CD14-positive monocyte (primary cell): ENCODE data around the gene FCRL1. TPM values are rescaled to one million over a fixed set of nuclear protein-coding genes. Genes with fewer than 3 reads are reported as not detected.

Source experiments
- DNase-seq, 3 donors: peaks; one replicate each; pipeline ENCODE4 v3.0.0-alpha.2; 2011 to 2022
- H2AFZ ChIP-seq: 2 replicates; pipeline ENCODE4 v1.6.0; 2012; ENCODE audit warnings: mild to moderate bottlenecking, low read depth, low read length, inconsistent platforms; ENCODE audit not compliant: insufficient read depth, poor library complexity, severe bottlenecking
- H3K27ac ChIP-seq, 2 donors: 1 replicate in 1 of 2; 2 replicates in 1 of 2; pipeline ENCODE4 v1.5.1; 2012 to 2013; ENCODE audit warnings: low read length in 2 of 2, control low read depth in 1 of 2, inconsistent platforms in 1 of 2, low read depth in 1 of 2, mild to moderate bottlenecking in 1 of 2
- H3K27me3 ChIP-seq, 2 donors: one replicate each; pipeline versions ENCODE4 v1.6.0 to v1.6.1; 2011 to 2013; ENCODE audit warnings: low read length in 2 of 2; ENCODE audit not compliant: control insufficient read depth in 2 of 2, insufficient read depth in 2 of 2
- H3K36me3 ChIP-seq, 2 donors: replicated peaks in 1 of 2; 1 replicate in 1 of 2; 2 replicates in 1 of 2; pipeline versions ENCODE4 v1.5.1 to v1.6.1; 2012 to 2013; ENCODE audit warnings: low read length in 2 of 2, control low read depth in 1 of 2, inconsistent platforms in 1 of 2, mild to moderate bottlenecking in 1 of 2; ENCODE audit not compliant: insufficient read depth in 2 of 2, control insufficient read depth in 1 of 2
- H3K4me1 ChIP-seq, 2 donors: 1 replicate in 1 of 2; 2 replicates in 1 of 2; pipeline versions ENCODE4 v1.5.1 to v1.6.1; 2012 to 2013; ENCODE audit warnings: low read length in 2 of 2, control low read depth in 1 of 2, inconsistent platforms in 1 of 2, mild to moderate bottlenecking in 1 of 2, moderate library complexity in 1 of 2; ENCODE audit not compliant: insufficient read depth in 2 of 2, control insufficient read depth in 1 of 2
- H3K4me2 ChIP-seq: replicated peaks from 2 replicates; pipeline ENCODE3; 2012; ENCODE audit warnings: low read length, moderate library complexity, mild to moderate bottlenecking; ENCODE audit not compliant: poor library complexity, severe bottlenecking; ENCODE audit errors: extremely low read depth
- H3K4me3 ChIP-seq, 3 experiments: fragments of 200-600 bp in 1 of 3; sonication (generic) in 1 of 3; replicated peaks in 1 of 3; 1 replicate in 2 of 3; 2 replicates in 1 of 3; pipeline ENCODE4 v1.5.1; 2011 to 2013; ENCODE audit warnings: low read length in 3 of 3, mild to moderate bottlenecking in 3 of 3, control low read depth in 2 of 3, low read depth in 2 of 3, inconsistent platforms in 1 of 3, moderate library complexity in 1 of 3
- H3K79me2 ChIP-seq: 2 replicates; pipeline ENCODE4 v1.6.0; 2012; ENCODE audit warnings: mild to moderate bottlenecking, control low read depth, inconsistent platforms, low read length, moderate library complexity; ENCODE audit not compliant: insufficient read depth
- H3K9ac ChIP-seq: 2 replicates; pipeline ENCODE4 v1.6.0; 2017; ENCODE audit warnings: low read length, mild to moderate bottlenecking; ENCODE audit not compliant: insufficient read depth, poor library complexity, severe bottlenecking
- H3K9me3 ChIP-seq, 2 donors: replicated peaks in 1 of 2; 1 replicate in 1 of 2; 2 replicates in 1 of 2; pipeline versions ENCODE4 v1.5.1 to v1.6.1; 2012 to 2013; ENCODE audit warnings: low read length in 2 of 2, control low read depth in 1 of 2; ENCODE audit not compliant: control insufficient read depth in 1 of 2, insufficient read depth in 1 of 2
- H4K20me1 ChIP-seq: 2 replicates; pipeline ENCODE4 v1.6.0; 2012; ENCODE audit warnings: mild to moderate bottlenecking, low read length, control low read depth, moderate library complexity; ENCODE audit not compliant: insufficient read depth
- H3K27ac Mint-ChIP-seq, 7 donors: one replicate each; pipeline ENCODE4 v1.8.0; 2020; ENCODE audit warnings: mild to moderate bottlenecking in 7 of 7, mixed read lengths in 7 of 7, moderate library complexity in 6 of 7, inconsistent platforms in 2 of 7
- H3K27me3 Mint-ChIP-seq, 3 donors: one replicate each; pipeline ENCODE4 v1.8.0; 2021 to 2022; ENCODE audit warnings: low read depth in 3 of 3, mild to moderate bottlenecking in 3 of 3, mixed read lengths in 3 of 3, moderate library complexity in 3 of 3, inconsistent platforms in 1 of 3
- H3K36me3 Mint-ChIP-seq, 2 donors: one replicate each; pipeline ENCODE4 v1.8.0; 2020; ENCODE audit warnings: mixed read lengths in 2 of 2, inconsistent platforms in 1 of 2, mild to moderate bottlenecking in 1 of 2
- H3K4me1 Mint-ChIP-seq: one replicate; pipeline ENCODE4 v1.8.0; 2020; ENCODE audit warnings: mild to moderate bottlenecking, mixed read lengths
- H3K4me3 Mint-ChIP-seq, 2 donors: one replicate each; pipeline ENCODE4 v1.8.0; 2020; ENCODE audit warnings: mild to moderate bottlenecking in 2 of 2, mixed read lengths in 2 of 2, moderate library complexity in 1 of 2
- H3K9me3 Mint-ChIP-seq, 7 donors: one replicate each; pipeline ENCODE4 v1.8.0; 2020 to 2022; ENCODE audit warnings: mixed read lengths in 7 of 7, mild to moderate bottlenecking in 6 of 7, moderate library complexity in 6 of 7, inconsistent platforms in 2 of 7
- WGBS: methylation state at CpG from one replicate; pipeline ENCODE4 v1.1.5; 2013; ENCODE audit warnings: missing lambda C conversion rate; ENCODE audit not compliant: insufficient coverage; 5-methylcytosine and 5-hydroxymethylcytosine counted together
- intact Hi-C, 2 donors: fragments of 100-400 bp; cut with micrococcal nuclease; formaldehyde crosslinking; loops; one replicate each; pipeline versions ENCODE4 v1.15.0 to v1.15.1; 2023
- polyA plus RNA-seq, 3 donors: library from polyadenylated mRNA; depleted of rRNA in 1 of 3; unstranded in 2 of 3; stranded (reverse) in 1 of 3; fragments of 300-500 nt in 2 of 3; fragments of >200 nt in 1 of 3; fragmentation: Illumina TruSeq in 2 of 3; gene quantifications; 1 replicate in 2 of 3; 2 replicates in 1 of 3; pipeline ENCODE4 v1.2.3, GENCODE V29; 2012 to 2021
- TF ChIP-seq, protein P1 (sequence below): fragments of 200-600 bp; IDR thresholded peaks from one replicate; pipeline ENCODE4 v1.8.0; 2022; ENCODE audit warnings: antibody characterized with exemption, mild to moderate bottlenecking

FCRL1 gene
- polyA plus RNA-seq, 3 donors = 0.16 to 2.1 (median 0.16) TPM

DNA sequence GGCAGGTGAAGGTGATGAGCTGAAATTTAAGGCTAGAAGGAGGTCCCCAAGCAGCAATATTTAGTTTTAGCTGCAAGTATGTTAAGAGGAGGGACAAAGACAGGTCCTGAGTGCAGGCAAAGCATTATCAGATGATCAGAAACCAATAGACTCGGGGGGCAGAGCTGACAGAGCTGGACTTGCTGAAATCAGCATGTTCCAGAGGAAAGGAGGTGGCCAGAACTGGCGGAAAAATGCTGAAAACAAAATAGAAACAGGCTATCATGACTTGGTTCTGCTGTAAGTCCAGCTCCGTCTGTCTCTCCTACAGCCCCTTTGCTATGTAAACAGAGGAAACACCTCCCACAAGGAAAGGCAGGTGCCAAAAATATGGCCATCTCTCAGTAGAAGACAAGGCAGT is 21.8 kb upstream of the FCRL1 start, which contains the start of gene CD5L:
TSS of gene CD5L (minus strand) at position 101 of the 400 bp plus-strand sequence. CDS start 107 bp downstream, outside the sequence.
- peaks cover 24% of the 10 kb centered on the region for H3K4me1 Mint-ChIP-seq
- TF ChIP-seq, protein P1, sequence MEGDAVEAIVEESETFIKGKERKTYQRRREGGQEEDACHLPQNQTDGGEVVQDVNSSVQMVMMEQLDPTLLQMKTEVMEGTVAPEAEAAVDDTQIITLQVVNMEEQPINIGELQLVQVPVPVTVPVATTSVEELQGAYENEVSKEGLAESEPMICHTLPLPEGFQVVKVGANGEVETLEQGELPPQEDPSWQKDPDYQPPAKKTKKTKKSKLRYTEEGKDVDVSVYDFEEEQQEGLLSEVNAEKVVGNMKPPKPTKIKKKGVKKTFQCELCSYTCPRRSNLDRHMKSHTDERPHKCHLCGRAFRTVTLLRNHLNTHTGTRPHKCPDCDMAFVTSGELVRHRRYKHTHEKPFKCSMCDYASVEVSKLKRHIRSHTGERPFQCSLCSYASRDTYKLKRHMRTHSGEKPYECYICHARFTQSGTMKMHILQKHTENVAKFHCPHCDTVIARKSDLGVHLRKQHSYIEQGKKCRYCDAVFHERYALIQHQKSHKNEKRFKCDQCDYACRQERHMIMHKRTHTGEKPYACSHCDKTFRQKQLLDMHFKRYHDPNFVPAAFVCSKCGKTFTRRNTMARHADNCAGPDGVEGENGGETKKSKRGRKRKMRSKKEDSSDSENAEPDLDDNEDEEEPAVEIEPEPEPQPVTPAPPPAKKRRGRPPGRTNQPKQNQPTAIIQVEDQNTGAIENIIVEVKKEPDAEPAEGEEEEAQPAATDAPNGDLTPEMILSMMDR = no peak
- H3K4me2 ChIP-seq = no peak within 1 kb of the TSS
- no peaks in the 10 kb centered on the region for H4K20me1 ChIP-seq
- H3K4me3 ChIP-seq = no peak within 1 kb of the TSS
- H3K27me3 ChIP-seq = no peaks in the 10 kb centered on the region
- H3K79me2 ChIP-seq = no peaks in the 10 kb centered on the region
- no peak within 1 kb of the TSS for H3K9ac ChIP-seq
- peaks cover 21 to 22% of the 10 kb centered on the region in 2 donors for H3K4me1 ChIP-seq
- no peak within 1 kb of the TSS for H3K4me3 Mint-ChIP-seq
- 89% methylated on average over 1 of the region's 3 CpGs for WGBS
- H3K27ac Mint-ChIP-seq = no peak within 1 kb of the TSS
- DNase-seq = no peak
- H3K36me3 Mint-ChIP-seq = no peaks in the 10 kb centered on the region
- H2AFZ ChIP-seq = no peak within 1 kb of the TSS
- peaks cover 0 to 3% (median 2%) of the 10 kb centered on the region in 3 donors for H3K27me3 Mint-ChIP-seq
- no peaks in the 10 kb centered on the region for H3K9me3 ChIP-seq
- no peaks in the 10 kb centered on the region for H3K9me3 Mint-ChIP-seq
- intact Hi-C loops = no loop called here
- no peak within 1 kb of the TSS for H3K27ac ChIP-seq
- H3K36me3 ChIP-seq = no peaks in the 10 kb centered on the region

DNA sequence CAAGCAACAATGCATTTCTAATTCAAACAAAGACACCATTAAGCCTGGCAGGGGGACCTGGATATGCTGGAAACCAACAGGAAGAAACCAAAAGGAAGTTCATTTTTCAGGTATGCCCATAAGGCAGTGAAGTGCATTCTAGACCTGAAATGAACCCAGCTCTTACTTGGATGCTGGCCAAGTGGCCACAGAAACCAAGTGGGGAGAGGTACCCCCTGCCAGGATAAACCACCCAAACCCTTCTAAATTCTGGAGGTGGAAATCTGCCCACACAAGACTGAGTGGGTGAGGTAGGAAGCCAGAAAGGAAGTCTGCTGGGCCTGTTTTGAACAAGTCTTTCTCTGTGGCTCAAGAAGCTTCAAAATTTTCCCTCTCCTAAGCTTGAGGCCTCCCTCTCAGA is 19.0 kb upstream of the FCRL1 start:
- no peaks in the 10 kb centered on the region for H4K20me1 ChIP-seq
- H2AFZ ChIP-seq = no peak overlapping the region
- H3K27me3 Mint-ChIP-seq = peaks cover 2 to 6% (median 3%) of the 10 kb centered on the region in 3 donors
- peaks cover 12% of the 10 kb centered on the region for H3K4me1 Mint-ChIP-seq
- TF ChIP-seq, protein P1 = no peak
- peaks cover 7 to 8% of the 10 kb centered on the region in 2 donors for H3K4me1 ChIP-seq
- no peaks in the 10 kb centered on the region for H3K79me2 ChIP-seq
- no peak overlapping the region for H3K9ac ChIP-seq
- intact Hi-C loops = no loop called here
- no peak overlapping the region for H3K27ac Mint-ChIP-seq
- DNase-seq = no peak
- no peaks in the 10 kb centered on the region for H3K27me3 ChIP-seq
- H3K36me3 Mint-ChIP-seq = no peaks in the 10 kb centered on the region
- no peak overlapping the region for H3K4me3 Mint-ChIP-seq
- no peak overlapping the region for H3K4me2 ChIP-seq
- no peaks in the 10 kb centered on the region for H3K36me3 ChIP-seq
- no peaks in the 10 kb centered on the region for H3K9me3 Mint-ChIP-seq
- no peak overlapping the region for H3K27ac ChIP-seq
- H3K4me3 ChIP-seq = no peak overlapping the region
- H3K9me3 ChIP-seq = no peaks in the 10 kb centered on the region
